ENCODE measurements around the gene SLC9A4. TPM values are rescaled to one million over a fixed set of nuclear protein-coding genes. Genes with fewer than 3 reads are reported as not detected.

The SLC9A4 gene
- total and polyA plus RNA-seq, 7 donors, result 0.04 TPM; not detected in 6

- no peak for TF ChIP-seq POLR2A (IDR thresholded peaks at IDR 0.05)
- no peak for TF ChIP-seq CTCF (IDR thresholded peaks at IDR 0.05)
- TF ChIP-seq EP300 (IDR thresholded peaks at IDR 0.05), result no peak
- no peak for TF ChIP-seq POLR2AphosphoS5 (IDR thresholded peaks at IDR 0.05)
- Histone ChIP-seq H3K27me3 (no peaks in the 10 kb centered on the region), H3K27ac (no peak overlapping the region), H3K9me3 (no peaks in the 10 kb centered on the region), H3K4me1 (no peaks in the 10 kb centered on the region), H3K4me3 (no peak overlapping the region), H3K36me3 (no peaks in the 10 kb centered on the region)
- WGBS, 2 donors, result 91 to 94% methylated on average over 6 of the region's 6 CpGs
- intact Hi-C loops (cut with DNase I), result no loop called here
- DNase-seq, result no peak
These were observed 11.8 kb upstream of the SLC9A4 start for GRCh38 chr2:102461188-102461587.

- WGBS, 2 donors, result 93 to 95% methylated on average over 5 of the region's 5 CpGs
- Histone ChIP-seq H3K27me3 (no peaks in the 10 kb centered on the region), H3K9me3 (peaks cover 0 to 2% (median 0%) of the 10 kb centered on the region in 4 donors), H3K4me3 (no peak overlapping the region), H3K27ac (no peak overlapping the region), H3K36me3 (no peaks in the 10 kb centered on the region), H3K4me1 (no peaks in the 10 kb centered on the region)
- intact Hi-C loops (cut with DNase I), result no loop called here
- no peak for DNase-seq
- TF ChIP-seq POLR2AphosphoS5 (IDR thresholded peaks at IDR 0.05), result no peak
These were observed 9.9 kb upstream of the SLC9A4 start for GRCh38 chr2:102463160-102463559.

GRCh38 chr2:102470168-102470567 lies 2.9 kb upstream of the SLC9A4 start:
- 72 to 80% methylated on average over 1 of the region's 1 CpG for WGBS, 2 donors
- TF ChIP-seq POLR2A (IDR thresholded peaks at IDR 0.05) (no peak), CTCF (IDR thresholded peaks at IDR 0.05) (no peak), EP300 (IDR thresholded peaks at IDR 0.05) (no peak), POLR2AphosphoS5 (IDR thresholded peaks at IDR 0.05) (no peak)
- H3K9me3 ChIP-seq, result peaks cover 0 to 6% (median 2%) of the 10 kb centered on the region in 4 donors
- no peaks in the 10 kb centered on the region for H3K36me3 ChIP-seq
- no peak overlapping the region for H3K4me3 ChIP-seq
- no peaks in the 10 kb centered on the region for H3K4me1 ChIP-seq
- no peak for DNase-seq
- H3K27me3 ChIP-seq, result no peaks in the 10 kb centered on the region
- H3K27ac ChIP-seq, result no peak overlapping the region
- intact Hi-C loops (cut with DNase I), result loop anchor here (5.0 to 10.0 kb wide), 2 partner anchors 145 to 232 kb away; partner anchors contain the start of gene SLC9A2

DNA sequence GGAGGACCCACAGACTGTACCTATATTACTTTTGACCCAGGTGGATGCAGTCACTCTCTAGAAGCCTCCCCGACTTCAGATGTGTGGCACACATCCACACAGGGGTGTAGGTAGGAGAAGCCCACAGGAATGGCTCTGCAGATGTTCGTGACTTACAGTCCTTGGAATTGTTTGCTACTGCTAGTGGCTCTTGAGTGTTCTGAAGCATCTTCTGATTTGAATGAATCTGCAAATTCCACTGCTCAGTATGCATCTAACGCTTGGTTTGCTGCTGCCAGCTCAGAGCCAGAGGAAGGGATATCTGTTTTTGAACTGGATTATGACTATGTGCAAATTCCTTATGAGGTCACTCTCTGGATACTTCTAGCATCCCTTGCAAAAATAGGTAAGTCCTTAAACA lies 605 bp downstream of the SLC9A4 start:
- intact Hi-C loops (cut with DNase I), result loop anchor here (5.0 to 10.0 kb wide), 2 partner anchors 141 to 229 kb away; partner anchors contain the start of gene SLC9A2
- H3K27ac ChIP-seq, result no peak overlapping the region

DNA sequence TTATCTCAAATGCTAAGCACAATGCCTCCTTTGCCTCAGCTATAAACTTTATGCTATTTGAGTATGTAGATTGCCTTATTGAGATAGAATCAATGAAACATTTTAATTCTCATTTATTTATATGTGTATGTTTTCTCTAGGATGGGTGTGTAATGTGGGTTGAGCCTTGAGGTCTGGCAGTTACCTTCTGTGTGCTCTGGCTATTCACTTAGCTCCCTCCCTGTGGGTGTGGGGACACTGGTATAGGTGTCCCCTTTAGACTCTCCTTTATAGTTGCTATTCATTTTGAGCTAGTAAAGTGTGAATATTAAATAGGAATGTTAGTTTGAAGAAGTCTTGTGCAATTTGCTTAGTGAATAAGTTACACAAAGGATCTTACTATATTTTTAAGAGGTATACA lies 1.8 kb downstream of the SLC9A4 start:
- no peak overlapping the region for H3K4me3 ChIP-seq
- peaks cover 0 to 5% (median 2%) of the 10 kb centered on the region in 4 donors for H3K9me3 ChIP-seq
- no peak for DNase-seq
- H3K36me3 ChIP-seq, result no peaks in the 10 kb centered on the region
- H3K4me1 ChIP-seq, result no peaks in the 10 kb centered on the region
- TF ChIP-seq POLR2A (IDR thresholded peaks at IDR 0.05) (no peak), CTCF (IDR thresholded peaks at IDR 0.05) (no peak), POLR2AphosphoS5 (IDR thresholded peaks at IDR 0.05) (no peak)
- H3K27ac ChIP-seq, result no peak overlapping the region
- intact Hi-C loops (cut with DNase I), result loop anchor here (5.0 to 10.0 kb wide), 2 partner anchors 140 to 228 kb away; partner anchors contain the start of gene SLC9A2
- H3K27me3 ChIP-seq, result no peaks in the 10 kb centered on the region

More for the DNA sequence above, 605 bp downstream of the SLC9A4 start:
- 90 to 91% methylated on average over 3 of the region's 3 CpGs for WGBS, 2 donors
- Histone ChIP-seq H3K36me3 (no peaks in the 10 kb centered on the region), H3K4me3 (no peak overlapping the region), H3K4me1 (no peaks in the 10 kb centered on the region), H3K9me3 (peaks cover 0 to 5% (median 2%) of the 10 kb centered on the region in 4 donors), H3K27me3 (no peaks in the 10 kb centered on the region)
- TF ChIP-seq POLR2A (IDR thresholded peaks at IDR 0.05) (no peak), EP300 (IDR thresholded peaks at IDR 0.05) (no peak), CTCF (IDR thresholded peaks at IDR 0.05) (no peak), POLR2AphosphoS5 (IDR thresholded peaks at IDR 0.05) (no peak)
- no peak for DNase-seq
